ENCODE results near the gene VSTM5.

Gene VSTM5

GRCh38 chr11:93821617-93822016, 28.8 kb downstream of the VSTM5 start:
- H3K4me2 ChIP-seq (ENCODE audit: low read length) = no peak overlapping the region
- no peaks in the 10 kb centered on the region for H3K4me1 ChIP-seq (ENCODE audit: insufficient read depth, low read length, severe bottlenecking)
- no peaks in the 10 kb centered on the region for H3K36me3 ChIP-seq (ENCODE audit: insufficient read depth, low read length)
- no peaks in the 10 kb centered on the region for H3K9me2 ChIP-seq (ENCODE audit: low read depth, low read length)
- no peak overlapping the region for H3K27ac ChIP-seq (ENCODE audit: low read depth, low read length, poor library complexity, severe bottlenecking)
- H3K4me3 ChIP-seq (ENCODE audit: low read depth, low read length, poor library complexity, severe bottlenecking) = no peak overlapping the region
- no peak overlapping the region for H2AFZ ChIP-seq (ENCODE audit: low read length)
- no peaks in the 10 kb centered on the region for H3F3A ChIP-seq (ENCODE audit: insufficient read depth, low read length)
- H4K20me1 ChIP-seq (ENCODE audit: insufficient read depth, low read length) = no peaks in the 10 kb centered on the region
- H3K9me3 ChIP-seq (ENCODE audit: low read length) = no peaks in the 10 kb centered on the region
- H3K9ac ChIP-seq (ENCODE audit: low read length) = no peak overlapping the region
- TF ChIP-seq CTCF (IDR thresholded peaks at IDR 0.05; ENCODE audit: low read length) (no peak), EZH2 (IDR thresholded peaks at IDR 0.05; ENCODE audit: borderline replicate concordance, low read length) (no peak)
- H3K27me3 ChIP-seq (ENCODE audit: insufficient read depth, low read length) = no peaks in the 10 kb centered on the region
- no peaks in the 10 kb centered on the region for H3K79me2 ChIP-seq (ENCODE audit: insufficient read depth, low read length)

GRCh38 chr11:93820847-93821246, 29.6 kb downstream of the VSTM5 start:
- H3K27ac ChIP-seq (ENCODE audit: low read depth, low read length, poor library complexity, severe bottlenecking) = no peak overlapping the region

GRCh38 chr11:93819966-93820695, 30.3 kb downstream of the VSTM5 start:
- H3K27ac ChIP-seq (ENCODE audit: low read depth, low read length, poor library complexity, severe bottlenecking) = no peak overlapping the region
- H3K9me2 ChIP-seq (ENCODE audit: low read depth, low read length) = no peaks in the 10 kb centered on the region
- H3K4me1 ChIP-seq (ENCODE audit: insufficient read depth, low read length, severe bottlenecking) = no peaks in the 10 kb centered on the region
- no peak overlapping the region for H3K4me3 ChIP-seq (ENCODE audit: low read depth, low read length, poor library complexity, severe bottlenecking)
- no peak overlapping the region for H2AFZ ChIP-seq (ENCODE audit: low read length)
- no peak overlapping the region for H3K9ac ChIP-seq (ENCODE audit: low read length)
- no peaks in the 10 kb centered on the region for H3F3A ChIP-seq (ENCODE audit: insufficient read depth, low read length)
- H3K27me3 ChIP-seq (ENCODE audit: insufficient read depth, low read length) = no peaks in the 10 kb centered on the region
- TF ChIP-seq CTCF (IDR thresholded peaks at IDR 0.05; ENCODE audit: low read length) (no peak), EZH2 (IDR thresholded peaks at IDR 0.05; ENCODE audit: borderline replicate concordance, low read length) (no peak)
- no peak overlapping the region for H3K4me2 ChIP-seq (ENCODE audit: low read length)
- no peaks in the 10 kb centered on the region for H4K20me1 ChIP-seq (ENCODE audit: insufficient read depth, low read length)
- no peaks in the 10 kb centered on the region for H3K9me3 ChIP-seq (ENCODE audit: low read length)
- no peaks in the 10 kb centered on the region for H3K79me2 ChIP-seq (ENCODE audit: insufficient read depth, low read length)
- H3K36me3 ChIP-seq (ENCODE audit: insufficient read depth, low read length) = no peaks in the 10 kb centered on the region

More at GRCh38 chr11:93820847-93821246, 29.6 kb downstream of the VSTM5 start:
- no peak overlapping the region for H3K9ac ChIP-seq (ENCODE audit: low read length)
- no peaks in the 10 kb centered on the region for H3K9me2 ChIP-seq (ENCODE audit: low read depth, low read length)
- no peak for TF ChIP-seq EZH2 (IDR thresholded peaks at IDR 0.05; ENCODE audit: borderline replicate concordance, low read length)
- no peak for TF ChIP-seq CTCF (IDR thresholded peaks at IDR 0.05; ENCODE audit: low read length)
- no peaks in the 10 kb centered on the region for H3K36me3 ChIP-seq (ENCODE audit: insufficient read depth, low read length)
- H3K4me1 ChIP-seq (ENCODE audit: insufficient read depth, low read length, severe bottlenecking) = no peaks in the 10 kb centered on the region
- no peaks in the 10 kb centered on the region for H3K9me3 ChIP-seq (ENCODE audit: low read length)
- no peak overlapping the region for H3K4me2 ChIP-seq (ENCODE audit: low read length)
- H3K27me3 ChIP-seq (ENCODE audit: insufficient read depth, low read length) = no peaks in the 10 kb centered on the region
- H2AFZ ChIP-seq (ENCODE audit: low read length) = no peak overlapping the region
- no peak overlapping the region for H3K4me3 ChIP-seq (ENCODE audit: low read depth, low read length, poor library complexity, severe bottlenecking)
- H3K79me2 ChIP-seq (ENCODE audit: insufficient read depth, low read length) = no peaks in the 10 kb centered on the region
- no peaks in the 10 kb centered on the region for H3F3A ChIP-seq (ENCODE audit: insufficient read depth, low read length)
- H4K20me1 ChIP-seq (ENCODE audit: insufficient read depth, low read length) = no peaks in the 10 kb centered on the region
